Endothelial cell of umbilical vein (primary cell): Measurements from ENCODE around the gene PTPRD. TPM values are rescaled to one million over a fixed set of nuclear protein-coding genes. Genes with fewer than 3 reads are reported as not detected.

Experiments used
- BruUV-seq: library from RNA; stranded (reverse); fragments of 400-500 nt; replicated peaks from 2 replicates; lab custom pipeline; 2021; lab: Mats Ljungman, UMichigan
- CTCF ChIA-PET: fragments of 300-600, 350-600 bp; sonication (Branson Sonifier 250); formaldehyde crosslinking; loops from one replicate; lab custom pipeline; 2021; ENCODE audit warnings: antibody characterized with exemption, inconsistent platforms; lab: Charles Lee
- POLR2A ChIA-PET: fragments of 300-600, 350-600 bp; sonication (Branson Sonifier 250); formaldehyde crosslinking; loops from one replicate; lab custom pipeline; 2021; ENCODE audit warnings: antibody characterized with exemption, inconsistent platforms; lab: Charles Lee
- DNase-seq: peaks from one replicate; pipeline ENCODE4 v3.0.0-alpha.2; 2011; ENCODE audit warnings: low read depth, low spot score
- FAIRE-seq: peaks from 2 replicates; lab custom pipeline; 2011; peaks lifted over from hg19 to GRCh38; lab: Jason Lieb, UNC
- H2AFZ ChIP-seq: 2 replicates; pipeline ENCODE4 v1.6.0; 2012; ENCODE audit warnings: low read depth, low read length, control low read depth, inconsistent platforms
- H3K27ac ChIP-seq: 2 replicates; pipeline ENCODE4 v1.5.1; 2011; ENCODE audit warnings: low read depth, mild to moderate bottlenecking, control low read depth, low read length, moderate library complexity; ENCODE audit not compliant: insufficient read depth
- H3K27me3 ChIP-seq, 2 experiments: 2 replicates each; pipeline versions ENCODE4 v1.6.0 to v1.6.1; 2011; ENCODE audit warnings: low read length in 2 of 2, mixed read lengths in 1 of 2; ENCODE audit not compliant: control insufficient read depth in 2 of 2, insufficient read depth in 2 of 2
- H3K36me3 ChIP-seq, 2 experiments: 2 replicates in 1 of 2; 3 replicates in 1 of 2; pipeline ENCODE4 v1.5.1; 2011; ENCODE audit warnings: low read length in 2 of 2, mild to moderate bottlenecking in 1 of 2, moderate library complexity in 1 of 2; ENCODE audit not compliant: control insufficient read depth in 2 of 2, insufficient read depth in 2 of 2; ENCODE audit errors: extremely low read depth in 1 of 2
- H3K4me1 ChIP-seq: 3 replicates; pipeline ENCODE4 v1.5.1; 2011; ENCODE audit warnings: mild to moderate bottlenecking, low read length; ENCODE audit not compliant: control insufficient read depth, insufficient read depth; ENCODE audit errors: extremely low read depth
- H3K4me2 ChIP-seq: 2 replicates; pipeline ENCODE4 v1.6.1; 2011; ENCODE audit warnings: low read length, control low read depth, mixed read lengths; ENCODE audit not compliant: insufficient read depth
- H3K4me3 ChIP-seq, 3 experiments: fragments of 200-600 bp in 1 of 3; sonication (generic), shearing (Covaris generic) in 1 of 3; replicated peaks in 1 of 3; 2 replicates each; pipeline ENCODE4 v1.5.1; 2011 to 2016; ENCODE audit warnings: control low read depth in 3 of 3, low read length in 3 of 3, mild to moderate bottlenecking in 2 of 3, inconsistent platforms in 1 of 3, low read depth in 1 of 3, moderate library complexity in 1 of 3; ENCODE audit not compliant: insufficient read depth in 1 of 3
- H3K79me2 ChIP-seq: 2 replicates; pipeline ENCODE4 v1.6.0; 2012; ENCODE audit warnings: low read length, inconsistent platforms; ENCODE audit not compliant: control insufficient read depth, insufficient read depth
- H3K9ac ChIP-seq: replicated peaks from 2 replicates; pipeline ENCODE3; 2011; ENCODE audit warnings: low read length, control low read depth; ENCODE audit not compliant: insufficient read depth; ENCODE audit errors: extremely low read depth
- H3K9me1 ChIP-seq: replicated peaks from 3 replicates; pipeline ENCODE4 v1.6.0; 2011; ENCODE audit warnings: mild to moderate bottlenecking, low read length; ENCODE audit not compliant: control insufficient read depth, insufficient read depth; ENCODE audit errors: extremely low read depth
- H3K9me3 ChIP-seq: replicated peaks from 2 replicates; pipeline ENCODE4 v1.5.1; 2012; ENCODE audit warnings: low read length, inconsistent platforms; ENCODE audit not compliant: control insufficient read depth, insufficient read depth
- H4K20me1 ChIP-seq: replicated peaks from 2 replicates; pipeline ENCODE3; 2011; ENCODE audit warnings: mild to moderate bottlenecking, low read length; ENCODE audit not compliant: control insufficient read depth, insufficient read depth; ENCODE audit errors: extremely low read depth
- CTCF ChIP-seq, 2 donors: IDR thresholded peaks; 1 replicate in 1 of 2; 2 replicates in 1 of 2; pipeline ENCODE4 v1.5.1; 2011; ENCODE audit warnings: low read length in 2 of 2, mild to moderate bottlenecking in 2 of 2, moderate library complexity in 2 of 2, control low read depth in 1 of 2, inconsistent platforms in 1 of 2, low read depth in 1 of 2; ENCODE audit not compliant: insufficient read depth in 1 of 2; ENCODE audit errors: extremely low read depth in 1 of 2
- EZH2 ChIP-seq: IDR thresholded peaks from 2 replicates; pipeline ENCODE4 v1.6.1; 2012; ENCODE audit warnings: borderline replicate concordance, low read depth, mild to moderate bottlenecking, moderate library complexity, low read length, inconsistent platforms; ENCODE audit not compliant: severe bottlenecking
- FOS ChIP-seq: IDR thresholded peaks from 2 replicates; pipeline ENCODE4 v1.6.1; 2011; ENCODE audit warnings: mild to moderate bottlenecking, low read length, moderate library complexity, borderline replicate concordance; ENCODE audit not compliant: insufficient read depth
- GATA2 ChIP-seq: IDR thresholded peaks from 2 replicates; pipeline ENCODE4 v1.7.0; 2011; ENCODE audit warnings: low read depth, mild to moderate bottlenecking, moderate library complexity, mixed read lengths, low read length; ENCODE audit not compliant: insufficient read length, insufficient read depth
- JUN ChIP-seq: IDR thresholded peaks from 2 replicates; pipeline ENCODE4 v1.6.1; 2011; ENCODE audit warnings: borderline replicate concordance, low read depth; ENCODE audit not compliant: insufficient read length, insufficient read depth
- MAX ChIP-seq: IDR thresholded peaks from 2 replicates; pipeline ENCODE4 v1.6.1; 2011; ENCODE audit not compliant: insufficient read depth, insufficient read length
- MYC ChIP-seq: IDR thresholded peaks from one replicate; pipeline ENCODE4 v1.6.1; 2011; ENCODE audit warnings: mild to moderate bottlenecking, low read depth, low read length
- POLR2A ChIP-seq: IDR thresholded peaks from 2 replicates; pipeline ENCODE4 v1.6.1; 2012; ENCODE audit warnings: low read depth, mild to moderate bottlenecking, control low read depth, low read length
- POLR2AphosphoS5 ChIP-seq: IDR thresholded peaks from 2 replicates; pipeline ENCODE4 v1.6.1; 2012; ENCODE audit warnings: low read depth, mild to moderate bottlenecking, control low read depth, low read length, moderate library complexity; ENCODE audit not compliant: insufficient read depth
- dilution Hi-C: fragments of 300-500 bp; cut with MboI; formaldehyde crosslinking; loops from one replicate; pipeline ENCODE4 v1.15.0; 2019; ENCODE audit warnings: low sequenced_read_pairs; ENCODE audit not compliant: extremely low pct_ligation_motif_present
- intact Hi-C: fragments of 100-400 bp; cut with micrococcal nuclease; formaldehyde crosslinking; loops from one replicate; pipeline ENCODE4 v1.10.0; 2022
- polyA plus RNA-seq, 4 experiments: library from polyadenylated mRNA; depleted of rRNA in 3 of 4; stranded (reverse) in 3 of 4; unstranded in 1 of 4; fragments of >200 nt; gene quantifications; 2 replicates each; pipeline versions ENCODE4 v1.2.1 to v1.2.3, GENCODE V29; 2011 to 2012; ENCODE audit warnings: missing spikeins in 1 of 4
- total RNA-seq: library from RNA; stranded (reverse); gene quantifications from 2 replicates; pipeline ENCODE4 v1.2.3, GENCODE V29; 2021

Gene PTPRD
- total and polyA plus RNA-seq, 2 donors (not counting 3 experiments of a cell fraction or from before 2014, with no cell fraction given): 5.5 to 5.7 TPM

- Histone ChIP-seq H3K9ac (no peak overlapping the region), H4K20me1 (no peaks in the 10 kb centered on the region), H3K36me3 (no peaks in the 10 kb centered on the region), H3K9me1 (no peaks in the 10 kb centered on the region), H3K4me2 (no peak overlapping the region), H3K9me3 (no peaks in the 10 kb centered on the region), H2AFZ (no peak overlapping the region), H3K27me3 (no peaks in the 10 kb centered on the region), H3K79me2 (no peaks in the 10 kb centered on the region), H3K4me1 (no peaks in the 10 kb centered on the region), H3K27ac (no peak overlapping the region), H3K4me3 (no peak overlapping the region)
- FAIRE-seq (no peak), DNase-seq (no peak)
- dilution Hi-C loops: no loop called here
- POLR2A ChIA-PET: no interaction called here
- TF ChIP-seq CTCF (IDR thresholded peaks at IDR 0.05; ENCODE audit: extremely low read depth in 1 of 2, insufficient read depth in 1 of 2, low read depth in 1 of 2, low read length in 2 of 2) (no peak), EZH2 (no peak), JUN (no peak), POLR2A (no peak), MAX (no peak), MYC (no peak), FOS (no peak), POLR2AphosphoS5 (no peak), GATA2 (no peak)
- CTCF ChIA-PET: no interaction called here
- no TSS peak for BruUV-seq
- intact Hi-C loops: no loop called here
These were observed 1470.8 kb downstream of the PTPRD start for GRCh38 chr9:9142001-9142400.
